ENCODE data around the gene TSPAN18.

Gene TSPAN18

GRCh38 chr11:44802347-44802746 lies 75.6 kb downstream of the TSPAN18 start:
- H3K4me3 ChIP-seq (ENCODE audit: low read length): no peak overlapping the region
- no peak for DNase-seq (ENCODE audit: low read depth)
- no peak for TF ChIP-seq CTCF (conservative IDR thresholded peaks at IDR 0.05; ENCODE audit: low read length)

- no peak for TF ChIP-seq CTCF (conservative IDR thresholded peaks at IDR 0.05; ENCODE audit: low read length)
- no peak for DNase-seq (ENCODE audit: low read depth)
- no peak overlapping the region for H3K4me3 ChIP-seq (ENCODE audit: low read length)
Measured at GRCh38 chr11:44803009-44803408, 76.2 kb downstream of the TSPAN18 start.

- no peak overlapping the region for H3K4me3 ChIP-seq (ENCODE audit: low read length)
- no peak for TF ChIP-seq CTCF (conservative IDR thresholded peaks at IDR 0.05; ENCODE audit: low read length)
- DNase-seq (ENCODE audit: low read depth): peak; percentile 27
Measured at GRCh38 chr11:44804449-44805437, 78.0 kb downstream of the TSPAN18 start.

- no peak for TF ChIP-seq CTCF (conservative IDR thresholded peaks at IDR 0.05; ENCODE audit: low read length)
- H3K4me3 ChIP-seq (ENCODE audit: low read length): no peak overlapping the region
- peak; percentile 63 for DNase-seq (ENCODE audit: low read depth)
Measured at GRCh38 chr11:44805596-44805995, 78.8 kb downstream of the TSPAN18 start.

- no peak for TF ChIP-seq CTCF (conservative IDR thresholded peaks at IDR 0.05; ENCODE audit: low read length)
- no peak for DNase-seq (ENCODE audit: low read depth)
- no peak overlapping the region for H3K4me3 ChIP-seq (ENCODE audit: low read length)
Measured at GRCh38 chr11:44808053-44808753, 81.4 kb downstream of the TSPAN18 start.

GRCh38 chr11:44809283-44809682 lies 82.5 kb downstream of the TSPAN18 start:
- TF ChIP-seq CTCF (conservative IDR thresholded peaks at IDR 0.05; ENCODE audit: low read length): no peak
- DNase-seq (ENCODE audit: low read depth): no peak
- no peak overlapping the region for H3K4me3 ChIP-seq (ENCODE audit: low read length)

Measured in AG10803 (cell line).